HG03025 (cell line): ENCODE results near the gene OR2T1.
"Not testable (repeated sequence)": the region's sequence is repeated elsewhere in the genome, so short reads cannot be mapped to it uniquely, and the experiment has no call there.

ENCODE experiments used
- ATAC-seq: cut with Tn5 transposase; IDR thresholded peaks from one replicate; pipeline ENCODE4 v1.9.1; 2021; ENCODE audit warnings: mild to moderate bottlenecking, moderate library complexity; ENCODE audit not compliant: unreplicated experiment, low FRiP score

Gene OR2T1

DNA sequence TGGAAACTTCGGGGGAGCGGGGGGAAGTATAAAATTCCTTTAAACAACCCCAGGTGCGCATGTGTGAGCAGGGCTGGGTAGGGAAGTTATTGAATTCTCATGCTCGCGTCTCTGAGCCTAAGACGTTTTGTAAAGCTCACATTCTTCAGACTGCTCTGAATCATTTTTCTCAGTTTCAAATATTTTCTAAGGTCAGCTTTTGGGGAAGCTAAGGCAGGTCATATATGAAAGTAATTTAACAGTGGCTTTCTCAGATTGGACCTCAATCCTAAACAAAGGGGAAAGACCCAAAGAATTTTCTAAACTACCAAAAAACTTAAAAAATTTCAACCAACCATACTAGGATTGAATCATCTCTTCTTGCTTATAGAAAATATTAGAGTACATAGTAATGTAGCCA lies 32.1 kb downstream of the OR2T1 start:
- not testable (repeated sequence) for ATAC-seq

DNA sequence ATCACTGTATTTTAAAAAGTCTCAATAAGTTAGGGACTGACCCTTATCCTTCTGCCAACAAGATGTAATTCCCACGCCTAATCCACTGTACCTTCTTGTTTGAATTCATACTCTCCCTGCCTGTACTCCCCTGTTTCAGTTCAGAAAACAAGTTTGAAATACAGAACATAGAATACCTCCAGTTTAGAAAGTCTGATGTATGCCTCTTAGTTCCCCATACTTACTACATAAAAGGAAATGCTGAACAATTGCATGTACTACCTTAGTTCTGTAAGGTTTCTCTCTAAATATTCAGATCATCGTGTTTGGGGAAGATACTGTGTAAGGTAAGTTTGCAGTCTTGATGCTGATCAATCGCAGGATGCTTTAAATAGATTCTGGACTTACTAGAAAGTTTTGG lies 33.5 kb downstream of the OR2T1 start:
- ATAC-seq: peak; percentile 80

DNA sequence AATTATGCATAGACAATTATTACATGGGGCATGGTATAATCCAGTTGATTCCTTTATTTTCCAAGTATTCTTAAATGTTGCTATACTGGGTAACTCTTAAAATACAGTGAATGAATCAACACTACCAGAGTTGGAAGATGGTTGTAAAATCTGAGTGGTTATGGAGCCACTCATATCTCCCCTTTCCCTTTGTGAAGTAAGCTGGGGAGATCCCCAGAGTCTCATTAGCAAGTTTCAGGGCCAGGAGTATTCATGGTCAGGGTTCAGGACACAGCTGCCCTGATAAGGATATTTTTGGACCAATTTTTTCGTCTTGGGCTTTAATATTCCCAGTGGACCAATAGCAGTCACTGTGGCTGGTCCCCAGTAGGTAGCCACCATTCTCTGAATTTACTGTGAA lies 35.8 kb downstream of the OR2T1 start:
- not testable (repeated sequence) for ATAC-seq

DNA sequence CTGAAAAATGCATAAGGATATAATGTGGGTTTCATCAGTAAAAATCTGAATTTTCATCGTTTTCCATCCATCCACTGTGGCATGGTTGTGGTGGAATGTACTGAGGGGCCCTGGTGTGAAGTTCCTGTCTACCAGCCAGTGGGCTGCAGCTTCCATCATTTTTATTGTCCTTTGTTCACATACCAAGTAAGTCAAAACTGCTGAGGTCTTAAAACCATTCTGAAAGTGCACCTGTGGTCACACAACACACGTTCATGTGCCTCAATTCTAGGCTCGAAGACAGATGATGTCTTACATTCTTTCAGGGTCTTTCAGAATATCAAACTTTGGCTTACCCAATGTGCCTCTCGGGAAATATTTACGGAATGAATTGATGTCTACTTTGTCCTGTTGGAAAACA lies 36.4 kb downstream of the OR2T1 start:
- not testable (repeated sequence) for ATAC-seq

DNA sequence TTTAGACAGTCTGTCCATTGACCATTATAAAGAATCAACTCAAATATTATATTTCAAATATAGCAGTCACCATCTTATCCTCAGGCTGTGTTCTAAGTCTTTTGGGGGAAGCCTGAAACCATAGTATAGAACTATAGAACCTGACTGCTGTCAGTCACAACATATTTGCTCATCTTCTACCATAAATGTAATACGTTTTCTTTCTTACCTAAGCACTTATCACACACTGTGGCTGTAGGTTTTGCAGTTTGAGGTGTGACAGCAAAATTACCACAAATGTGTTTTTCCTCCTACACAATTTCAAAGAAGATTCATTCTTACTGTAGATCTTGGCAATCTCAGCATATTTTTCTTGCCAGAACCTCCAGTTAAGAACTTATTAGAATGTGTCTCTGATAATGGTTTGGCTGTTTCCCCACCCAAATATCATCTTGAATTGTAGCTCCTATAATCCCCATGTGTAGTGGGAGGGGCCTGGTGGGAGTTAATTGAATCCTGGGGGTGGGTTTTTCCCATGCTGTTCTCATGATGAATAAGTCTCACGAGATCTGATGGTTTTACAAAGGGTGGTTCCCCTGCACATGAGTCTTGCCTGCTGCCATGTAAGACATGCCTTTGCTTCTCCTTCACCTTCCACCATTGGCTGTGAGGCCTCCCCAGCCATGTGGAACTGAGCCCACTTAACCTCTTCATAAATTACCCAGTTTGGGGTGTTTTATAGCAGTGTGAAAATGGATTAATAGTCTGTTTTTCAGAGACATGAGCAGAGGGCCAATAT lies 39.8 kb downstream of the OR2T1 start:
- not testable (repeated sequence) for ATAC-seq

DNA sequence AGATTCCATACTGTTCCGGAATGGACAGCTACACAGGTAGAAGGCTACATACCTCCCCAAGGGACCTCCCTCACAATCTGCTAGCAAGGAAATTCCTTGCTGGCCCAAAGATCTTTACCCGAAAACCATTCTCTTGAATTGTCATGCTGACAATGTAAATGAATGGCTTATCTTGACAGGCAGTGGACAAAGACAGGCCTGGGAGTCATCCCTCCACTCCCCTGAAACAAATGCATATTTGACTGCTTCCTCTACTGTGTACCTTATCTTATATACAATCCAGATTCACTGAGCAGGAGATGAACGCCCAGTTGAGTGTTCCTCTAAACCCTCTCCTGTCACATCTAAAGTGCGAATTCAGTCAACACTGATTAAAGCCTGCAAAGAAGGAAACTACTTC lies 41.8 kb downstream of the OR2T1 start:
- ATAC-seq: not testable (repeated sequence)

DNA sequence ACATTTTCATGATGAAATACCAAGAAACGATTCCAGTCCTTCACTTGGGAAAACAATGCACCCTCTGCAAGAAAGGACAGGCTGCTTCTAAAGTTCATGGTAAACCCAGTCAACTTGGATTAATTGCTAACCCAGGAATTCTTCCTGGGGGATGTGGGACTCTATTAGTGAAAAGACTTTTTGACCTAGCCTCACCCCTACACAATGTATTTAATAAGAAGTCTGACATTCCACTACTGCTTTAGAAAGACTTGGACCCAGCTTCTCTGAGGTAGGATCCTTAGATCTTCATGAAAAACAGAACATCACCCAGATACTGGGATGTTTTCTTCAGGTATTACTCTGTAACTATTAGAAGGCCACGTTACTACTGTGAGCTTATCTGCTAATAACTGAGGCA lies 42.6 kb downstream of the OR2T1 start, which contains the start of gene OR2T2:
Gene OR2T2 (plus strand): TSS at position 239 of the 400 bp plus-strand sequence. CDS start 7,161 bp downstream, outside the sequence.
- ATAC-seq: not testable (repeated sequence)

DNA sequence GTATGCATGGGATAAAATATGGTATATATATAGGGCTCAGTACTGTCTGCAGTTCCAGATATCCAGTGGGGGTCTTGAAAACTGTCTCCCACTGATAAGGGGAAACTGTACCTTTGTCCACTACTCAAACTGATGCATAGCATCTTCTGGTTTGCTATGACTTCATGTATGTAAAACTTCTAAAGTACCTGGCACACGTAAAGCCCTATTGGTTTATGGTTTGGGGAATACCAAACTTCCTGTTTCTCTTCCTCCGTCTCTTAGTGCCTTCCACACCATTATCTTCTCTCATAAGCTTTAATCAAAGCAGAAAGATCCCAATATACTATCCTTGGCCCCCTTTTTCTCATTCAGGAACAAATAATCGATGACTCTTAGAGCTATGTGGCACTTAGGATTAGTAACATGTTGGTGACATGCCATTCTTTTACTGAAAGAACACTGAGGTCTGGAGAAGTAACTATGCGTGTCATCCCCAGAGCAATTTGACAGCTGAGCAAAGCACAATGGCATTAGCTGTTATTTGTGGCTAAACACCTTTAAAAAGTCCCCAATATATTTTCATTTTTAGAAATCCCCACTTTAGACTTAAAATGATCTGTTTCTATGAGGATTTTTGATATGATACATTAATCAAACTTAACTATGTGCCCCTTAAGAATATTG lies 45.7 kb downstream of the OR2T1 start:
- peak; percentile 33 for ATAC-seq

DNA sequence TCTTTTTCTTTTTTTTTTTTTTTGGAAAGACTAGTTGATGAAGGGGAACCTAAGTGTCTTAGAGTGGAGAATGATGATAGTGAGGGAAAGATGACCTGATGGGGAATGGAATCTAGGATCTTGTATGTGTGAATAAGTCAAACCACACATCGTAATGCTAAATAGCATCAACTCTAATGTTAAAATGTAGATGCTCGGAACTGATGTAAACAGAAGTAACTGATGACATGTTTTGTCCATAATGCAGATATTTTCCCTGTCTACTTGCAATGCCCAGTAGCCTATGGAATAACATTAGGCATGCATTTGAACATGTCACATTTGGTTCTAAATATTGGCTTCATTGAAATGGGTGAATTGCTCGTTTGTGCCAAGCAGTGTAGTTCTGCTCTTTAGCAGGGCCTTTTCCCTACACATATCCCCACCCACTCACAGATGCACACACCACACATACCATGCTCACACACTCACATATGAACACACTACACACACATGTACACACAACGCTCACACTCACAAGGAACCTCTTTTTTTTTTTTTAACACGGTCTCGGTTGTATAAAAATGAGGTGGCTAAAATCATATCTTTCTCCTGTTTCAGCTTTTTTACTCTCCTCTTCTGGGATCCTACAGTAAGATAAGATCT lies 47.1 kb downstream of the OR2T1 start:
- ATAC-seq: not testable (repeated sequence)

DNA sequence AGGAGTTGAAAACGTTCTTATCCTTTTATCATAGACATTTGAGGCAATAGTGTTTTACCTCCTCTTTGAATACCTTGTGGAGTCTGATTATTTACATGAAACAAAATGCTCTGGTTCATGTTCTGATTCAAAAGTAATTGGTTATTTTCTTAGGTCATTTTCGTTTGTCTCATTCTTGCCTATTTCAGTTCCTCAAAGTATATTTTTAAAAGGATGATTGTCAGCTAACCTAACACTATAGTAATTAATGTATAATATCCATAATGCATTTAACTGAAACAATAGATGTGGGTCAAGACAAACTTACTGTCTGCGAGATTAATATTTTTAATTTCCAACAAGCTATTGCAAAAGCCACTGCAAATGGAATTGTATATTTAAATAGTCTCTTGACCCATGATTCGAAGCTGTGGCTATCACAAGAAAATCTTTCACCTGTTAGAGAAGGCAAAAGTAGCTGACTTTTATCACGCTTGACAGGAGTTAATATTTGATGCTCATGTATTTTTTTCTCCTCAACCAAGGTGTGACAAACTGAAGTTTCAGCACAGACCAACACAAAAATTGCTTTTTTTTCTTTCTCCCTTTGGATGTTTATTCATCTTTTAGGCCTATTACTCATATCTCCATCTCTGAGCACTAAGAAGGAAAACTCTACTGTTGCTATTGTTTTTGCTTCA lies 47.8 kb downstream of the OR2T1 start:
- ATAC-seq: peak; percentile 79

DNA sequence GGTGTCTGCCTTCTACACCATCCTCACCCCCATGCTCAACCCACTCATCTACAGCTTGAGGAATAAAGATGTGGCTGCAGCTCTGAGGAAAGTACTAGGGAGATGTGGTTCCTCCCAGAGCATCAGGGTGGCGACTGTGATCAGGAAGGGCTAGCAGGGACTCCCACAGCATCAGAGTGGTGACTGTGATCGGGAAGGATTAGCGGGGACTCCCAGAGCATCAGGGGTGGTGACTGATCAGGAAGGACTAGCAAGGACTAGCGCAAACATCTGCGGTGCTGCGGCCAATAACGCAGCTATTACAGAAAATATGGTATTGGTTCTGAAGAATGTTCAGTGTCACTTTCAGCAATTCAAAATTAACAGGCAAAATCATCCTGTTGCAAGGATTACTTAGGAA lies 50.8 kb downstream of the OR2T1 start:
- not testable (repeated sequence) for ATAC-seq

DNA sequence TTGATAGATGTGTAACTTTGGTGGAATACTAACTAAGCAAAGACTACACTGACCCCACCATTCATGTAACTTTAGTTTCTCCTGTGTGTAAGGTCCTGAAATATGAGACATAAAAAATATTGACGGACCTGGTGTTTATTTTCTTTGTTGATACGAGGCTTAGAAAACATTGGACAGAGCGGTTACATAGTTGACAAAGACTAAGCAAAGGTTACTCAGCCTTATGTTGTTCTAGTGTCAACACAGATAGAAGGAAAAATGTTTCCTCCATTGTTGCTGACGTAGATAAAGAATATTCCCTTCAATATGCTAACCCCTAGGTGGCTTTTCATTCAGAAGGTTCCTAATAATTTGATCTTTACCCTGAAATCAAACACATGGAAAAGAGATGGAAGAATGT lies 52.2 kb downstream of the OR2T1 start:
- not testable (repeated sequence) for ATAC-seq

DNA sequence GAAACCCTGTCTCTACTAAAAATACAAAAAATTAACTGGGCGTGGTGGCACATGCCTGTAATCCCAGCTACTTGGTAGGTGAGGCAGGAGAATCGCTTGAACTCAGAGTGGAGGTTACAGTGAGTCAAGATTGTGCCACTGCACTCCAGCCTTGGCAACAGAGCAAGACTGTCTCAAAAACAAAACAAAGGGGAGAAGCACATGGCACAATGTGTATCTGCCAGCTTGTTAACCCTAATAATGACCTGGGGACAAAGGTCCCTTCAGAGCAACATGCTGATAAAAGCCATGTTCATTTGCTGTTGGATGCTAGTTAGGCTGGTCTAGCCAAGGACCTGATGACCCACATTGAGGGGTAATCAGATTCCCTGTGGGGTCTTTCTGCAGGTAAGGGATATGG lies 53.8 kb downstream of the OR2T1 start:
- not testable (repeated sequence) for ATAC-seq
